HG03060 (cell line): Measurements from ENCODE around the gene FMN1.

ENCODE experiments used
- ATAC-seq: cut with Tn5 transposase; IDR thresholded peaks from one replicate; pipeline ENCODE4 v1.9.1; 2021; ENCODE audit warnings: low read depth, moderate number of reproducible peaks; ENCODE audit not compliant: unreplicated experiment

FMN1 gene

GRCh38 chr15:33022629-33023028, 171.9 kb downstream of the FMN1 start:
- no peak for ATAC-seq

- no peak for ATAC-seq
Measured at GRCh38 chr15:33021806-33022389, 172.6 kb downstream of the FMN1 start.

DNA sequence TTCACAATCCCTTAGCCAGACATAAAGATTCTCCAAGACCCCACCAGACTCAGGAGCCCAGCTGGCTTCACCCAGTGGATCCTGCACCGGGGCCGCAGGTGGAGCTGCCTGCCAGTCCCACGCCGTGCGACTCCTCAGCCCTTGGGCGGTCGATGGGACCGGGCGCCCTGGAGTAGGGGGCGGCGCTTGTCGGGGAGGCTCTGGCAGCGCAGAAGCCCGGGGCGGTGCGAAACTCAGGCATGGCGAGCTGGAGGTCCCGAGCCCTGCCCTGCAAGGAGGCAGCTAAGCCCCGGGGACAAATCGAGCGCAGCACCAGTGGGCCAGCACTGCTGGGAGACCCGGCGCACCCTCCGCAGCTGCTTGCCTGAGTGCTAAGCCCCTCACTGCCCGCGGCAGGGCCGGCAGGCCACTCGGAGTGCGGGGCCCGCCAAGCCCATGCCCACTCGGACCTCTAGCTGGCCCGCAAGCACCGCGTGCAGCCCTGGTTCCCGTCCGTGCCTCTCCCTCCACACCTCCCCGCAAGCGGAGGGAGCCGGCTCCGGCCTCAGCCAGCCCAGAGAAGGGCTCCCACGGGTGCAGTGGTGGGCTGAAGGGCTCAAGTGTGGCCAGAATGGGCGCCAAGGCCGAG, 175.0 kb downstream of the FMN1 start:
- no peak for ATAC-seq

- no peak for ATAC-seq
Measured at GRCh38 chr15:33016405-33017024, 178.0 kb downstream of the FMN1 start.

- no peak for ATAC-seq
Measured at GRCh38 chr15:33014586-33014985, 179.9 kb downstream of the FMN1 start.

- ATAC-seq = no peak
Measured at GRCh38 chr15:33013827-33014445, 180.6 kb downstream of the FMN1 start.

GRCh38 chr15:33011976-33012375, 182.5 kb downstream of the FMN1 start:
- no peak for ATAC-seq

- ATAC-seq = no peak
Measured at GRCh38 chr15:33009603-33010002, 184.9 kb downstream of the FMN1 start.

DNA sequence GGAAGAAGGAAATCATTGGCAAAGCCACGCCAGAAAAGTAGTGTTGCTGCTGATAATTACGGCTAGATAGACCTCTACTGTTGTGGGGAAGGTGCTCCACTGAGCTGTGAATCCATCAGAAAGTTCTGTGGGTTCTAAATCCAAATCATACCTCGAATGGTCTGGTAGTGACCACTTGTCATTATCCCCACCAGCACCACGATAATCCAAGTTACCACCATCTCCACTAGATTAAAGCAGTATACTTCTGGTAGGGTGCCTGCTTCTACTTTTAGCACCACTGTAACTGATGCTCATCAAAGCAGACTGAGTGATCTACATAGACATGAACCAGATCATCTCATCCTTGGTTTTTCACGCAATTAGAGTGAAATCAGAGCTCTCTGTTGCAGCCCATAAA, 185.5 kb downstream of the FMN1 start:
- ATAC-seq = no peak

GRCh38 chr15:33008284-33008995, 186.1 kb downstream of the FMN1 start:
- ATAC-seq = no peak

DNA sequence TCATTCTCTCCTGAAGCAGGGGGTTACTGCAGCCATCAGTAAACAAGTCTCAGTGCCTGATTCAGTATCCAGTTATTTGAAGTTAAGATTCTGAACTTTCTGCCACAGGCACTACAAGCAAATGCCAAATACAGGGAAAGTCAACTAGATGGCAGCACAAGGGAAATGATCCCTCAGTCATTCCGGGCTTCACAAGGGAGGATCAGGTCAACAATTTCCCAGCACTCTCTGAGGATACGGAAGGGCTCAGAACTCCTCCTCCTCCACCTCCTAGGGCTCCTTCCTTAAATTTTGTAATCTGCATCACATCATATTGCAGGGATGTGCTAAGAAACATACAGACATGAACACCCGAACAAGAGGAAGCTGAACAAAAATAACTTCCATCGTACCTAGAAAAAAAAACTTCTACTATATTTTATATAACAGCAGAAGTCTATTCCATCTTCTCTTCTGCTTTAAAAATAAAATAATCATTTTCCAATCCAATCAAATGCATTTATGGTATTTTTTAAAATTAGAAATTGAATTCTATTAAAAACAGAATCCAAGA, 187.1 kb downstream of the FMN1 start:
- no peak for ATAC-seq

- no peak for ATAC-seq
Measured at GRCh38 chr15:33005582-33005981, 188.9 kb downstream of the FMN1 start.

GRCh38 chr15:33001926-33002325, 192.6 kb downstream of the FMN1 start:
- no peak for ATAC-seq

DNA sequence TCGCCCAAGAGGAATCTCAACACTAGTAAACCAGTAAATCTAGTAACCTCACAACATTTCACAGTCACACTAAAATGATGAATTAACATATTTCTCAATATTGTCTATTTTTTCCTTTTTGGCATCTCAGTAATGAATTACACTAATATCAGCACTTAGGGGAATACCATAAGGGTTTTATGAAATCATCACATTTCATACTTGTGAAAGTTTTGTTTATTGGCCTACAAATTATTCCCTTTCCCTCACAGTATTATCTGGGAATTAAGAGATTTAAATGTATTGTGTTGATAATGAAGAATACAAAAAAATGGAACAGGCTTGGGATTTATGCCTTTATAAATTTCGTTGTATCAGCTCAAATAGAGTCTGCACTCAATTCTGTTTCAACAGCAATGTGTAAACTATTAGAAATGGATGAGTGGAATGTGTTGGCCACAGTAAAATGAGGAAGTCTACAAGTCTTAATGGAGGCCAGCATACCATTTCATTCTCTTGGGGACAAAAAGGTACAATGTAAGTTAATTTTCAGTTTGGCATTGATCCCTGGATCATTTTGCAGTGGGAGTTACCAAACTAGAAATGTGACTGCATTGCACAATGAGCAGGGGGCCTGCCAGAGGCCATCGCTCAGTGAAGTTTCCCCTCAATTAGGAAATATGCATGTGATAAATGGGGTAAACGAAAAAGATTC, 195.4 kb downstream of the FMN1 start:
- no peak for ATAC-seq

DNA sequence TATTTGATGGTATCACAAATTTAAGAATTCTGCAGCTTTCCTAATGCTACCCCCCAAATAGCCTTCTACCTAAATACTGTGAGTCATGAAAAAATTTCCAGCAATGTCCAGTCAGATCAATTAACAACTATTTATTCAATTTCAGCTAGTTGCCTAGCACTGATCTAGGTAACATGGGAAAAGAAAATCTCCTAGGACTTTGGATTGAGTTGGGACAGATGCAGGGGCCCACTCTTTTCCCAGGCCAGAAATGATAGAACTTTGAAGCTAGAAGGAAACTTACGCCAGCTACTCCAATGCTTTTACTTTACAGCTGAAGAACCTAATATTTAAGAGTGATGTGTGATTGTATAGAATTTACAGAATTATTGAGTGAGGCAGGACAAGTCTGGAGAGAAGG, 196.3 kb downstream of the FMN1 start:
- ATAC-seq = no peak

DNA sequence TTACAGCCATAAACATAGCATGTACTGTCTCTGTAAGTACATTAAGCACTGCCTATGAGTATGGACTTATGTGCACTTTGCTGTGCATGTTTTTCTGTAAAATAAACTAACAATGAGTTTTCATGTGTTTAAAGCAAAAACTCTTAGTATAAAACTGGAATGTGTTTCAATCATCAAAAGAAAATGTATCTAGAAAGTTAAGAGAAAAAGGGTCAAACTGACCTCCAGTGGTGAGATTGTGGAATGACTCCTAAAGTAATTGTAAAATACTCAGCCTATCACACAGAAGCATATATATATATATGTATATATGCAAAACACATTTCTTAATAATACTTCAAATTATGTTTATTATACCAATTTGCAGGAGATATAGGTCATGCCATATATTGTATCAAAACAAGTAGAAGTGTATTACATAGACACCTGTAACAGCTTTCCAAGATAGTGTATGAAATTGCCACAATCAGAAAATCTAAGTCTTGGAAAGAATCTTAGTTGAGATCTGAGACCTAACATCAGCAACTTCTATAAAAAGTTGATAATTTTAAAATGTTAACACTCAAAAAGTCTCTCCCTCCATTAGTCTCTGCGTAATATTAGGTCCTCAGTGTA, 199.6 kb downstream of the FMN1 start:
- no peak for ATAC-seq

DNA sequence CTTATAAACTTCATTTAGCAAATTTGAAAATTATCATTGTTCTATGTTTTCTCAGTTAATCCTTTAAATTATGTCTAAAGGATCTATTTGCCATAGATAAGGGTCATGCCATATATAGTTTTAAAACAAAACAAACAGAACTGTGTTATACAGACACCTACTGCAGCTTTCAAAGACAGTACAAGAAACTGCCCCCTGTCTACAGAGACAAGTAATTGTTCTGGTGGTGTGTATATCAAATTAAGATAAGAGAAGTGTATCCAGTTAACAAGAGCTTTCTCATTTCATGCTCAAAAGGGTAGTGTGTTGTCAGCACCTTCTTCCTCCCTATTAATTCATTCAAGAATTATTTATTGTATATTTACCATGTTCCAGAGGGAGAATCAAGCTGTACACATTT, 201.2 kb downstream of the FMN1 start:
- no peak for ATAC-seq

DNA sequence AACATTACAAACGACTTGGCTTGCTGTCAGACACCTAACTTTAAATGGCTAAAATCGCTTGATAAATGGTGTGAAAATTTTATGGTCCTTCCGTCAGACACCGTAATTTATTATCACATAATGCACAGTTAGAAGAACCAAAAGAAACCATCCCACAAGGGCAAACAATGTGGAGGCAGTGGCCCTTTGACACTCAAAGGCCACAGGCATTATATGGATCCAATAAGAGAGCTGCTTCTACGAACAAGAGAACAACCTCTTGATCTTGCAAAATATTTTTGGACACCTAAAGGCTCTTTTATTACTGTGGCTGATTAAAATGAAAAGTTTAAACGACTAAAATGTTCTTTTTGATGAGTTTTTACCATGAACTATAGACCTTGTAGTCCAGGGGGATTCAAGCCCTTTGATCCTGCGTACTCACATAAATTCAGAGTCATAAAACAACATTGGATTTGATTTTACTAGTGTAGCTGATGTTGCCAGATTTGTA, 202.8 kb downstream of the FMN1 start:
- ATAC-seq = no peak

GRCh38 chr15:32990071-32990470, 204.4 kb downstream of the FMN1 start:
- no peak for ATAC-seq

DNA sequence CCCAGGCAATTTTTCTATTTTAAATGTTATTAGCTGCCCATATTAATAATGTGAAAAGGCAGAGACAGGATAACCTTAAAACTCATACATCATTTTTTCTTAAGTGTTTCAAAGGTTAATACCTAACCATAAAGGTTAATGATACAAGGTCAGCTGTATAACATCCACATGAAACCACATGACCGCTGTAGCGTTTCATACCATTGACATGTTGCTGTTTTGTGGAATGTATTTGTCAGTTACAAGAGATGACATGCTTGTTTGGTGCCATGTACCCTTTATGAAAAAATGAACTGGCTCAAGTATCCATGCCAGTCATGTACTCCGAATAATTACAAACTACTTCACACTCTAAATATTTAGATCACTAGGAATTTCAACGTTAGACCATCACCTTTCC, 207.4 kb downstream of the FMN1 start:
- no peak for ATAC-seq
